IMR-90 (cell line): ENCODE measurements around the gene SH3RF3. TPM values are rescaled to one million over a fixed set of nuclear protein-coding genes. Genes with fewer than 3 reads are reported as not detected.

Experiments used
- ATAC-seq: fragments of 200-7000 bp; cut with Tn5 transposase; 2 replicates; pipeline ENCODE4 v1.9.1; 2020; ENCODE audit warnings: low read depth, mild to moderate bottlenecking, moderate library complexity
- BruUV-seq: library from RNA; stranded (reverse); fragments of 400-500 nt; replicated peaks from 2 replicates; lab custom pipeline; 2021; lab: Mats Ljungman, UMichigan
- CTCF ChIA-PET: fragments of 300-600 bp; formaldehyde crosslinking; extraction: SDS; loops from one replicate; lab custom pipeline; 2021; ENCODE audit warnings: antibody characterized with exemption; lab: Yijun Ruan, JAX
- POLR2A ChIA-PET: fragments of 300-600 bp; sonication (Branson Sonifier 250); formaldehyde crosslinking; loops from one replicate; lab custom pipeline; 2022; ENCODE audit warnings: antibody characterized with exemption; ENCODE audit not compliant: unreplicated experiment; lab: Charles Lee
- DNase-seq: peaks from one replicate; pipeline ENCODE4 v3.0.0; 2013
- H2AFZ ChIP-seq: replicated peaks from 2 replicates; pipeline ENCODE3; 2013; ENCODE audit warnings: low read length, mild to moderate bottlenecking; ENCODE audit not compliant: poor library complexity
- H2AK5ac ChIP-seq: 2 replicates; pipeline ENCODE4 v1.6.1; 2013; ENCODE audit warnings: low read depth, low read length, inconsistent platforms
- H2AK9ac ChIP-seq: replicated peaks from 2 replicates; pipeline ENCODE3; 2013; ENCODE audit warnings: mild to moderate bottlenecking, low read depth, low read length, moderate library complexity; ENCODE audit not compliant: poor library complexity
- H2BK120ac ChIP-seq: 2 replicates; pipeline ENCODE4 v1.6.1; 2013; ENCODE audit warnings: low read depth, low read length, inconsistent platforms
- H2BK15ac ChIP-seq: 3 replicates; pipeline ENCODE4 v1.6.1; 2013; ENCODE audit warnings: low read depth, low read length, inconsistent platforms
- H2BK20ac ChIP-seq: 2 replicates; pipeline ENCODE4 v1.6.1; 2013; ENCODE audit warnings: low read depth, mild to moderate bottlenecking, inconsistent platforms, low read length, moderate library complexity
- H2BK5ac ChIP-seq: 2 replicates; pipeline ENCODE4 v1.6.1; 2013; ENCODE audit warnings: mild to moderate bottlenecking, low read depth, low read length, inconsistent platforms; ENCODE audit not compliant: poor library complexity, severe bottlenecking
- H3K14ac ChIP-seq: replicated peaks from 2 replicates; pipeline ENCODE4 v1.6.1; 2013; ENCODE audit warnings: low read depth, low read length, inconsistent platforms
- H3K18ac ChIP-seq: 2 replicates; pipeline ENCODE4 v1.6.1; 2013; ENCODE audit warnings: low read depth, low read length, control low read depth
- H3K23ac ChIP-seq: 2 replicates; pipeline ENCODE4 v1.6.1; 2013; ENCODE audit warnings: low read depth, low read length, inconsistent platforms
- H3K27ac ChIP-seq: 2 replicates; pipeline ENCODE4 v1.5.1; 2013; ENCODE audit warnings: mild to moderate bottlenecking, control low read depth, low read length; ENCODE audit not compliant: insufficient read depth
- H3K27me3 ChIP-seq: 2 replicates; pipeline ENCODE4 v1.6.1; 2013; ENCODE audit warnings: low read length; ENCODE audit not compliant: control insufficient read depth, insufficient read depth
- H3K36me3 ChIP-seq: 2 replicates; pipeline ENCODE4 v1.6.1; 2013; ENCODE audit warnings: low read length, mixed read lengths; ENCODE audit not compliant: control insufficient read depth, insufficient read depth
- H3K4ac ChIP-seq: 2 replicates; pipeline ENCODE4 v1.6.1; 2013; ENCODE audit warnings: low read depth, low read length, inconsistent platforms
- H3K4me1 ChIP-seq: 2 replicates; pipeline ENCODE4 v1.6.1; 2013; ENCODE audit warnings: low read length, mixed read lengths; ENCODE audit not compliant: control insufficient read depth, insufficient read depth
- H3K4me2 ChIP-seq: 2 replicates; pipeline ENCODE4 v1.6.1; 2013; ENCODE audit warnings: low read depth, mild to moderate bottlenecking, control low read depth, low read length, moderate library complexity
- H3K4me3 ChIP-seq: 2 replicates; pipeline ENCODE4 v1.5.1; 2013; ENCODE audit warnings: low read depth, mild to moderate bottlenecking, control low read depth, low read length, moderate library complexity; ENCODE audit not compliant: insufficient read depth
- H3K56ac ChIP-seq: 2 replicates; pipeline ENCODE4 v1.6.1; 2013; ENCODE audit warnings: low read length, inconsistent platforms; ENCODE audit not compliant: insufficient read depth; ENCODE audit errors: extremely low read depth
- H3K79me1 ChIP-seq, 2 experiments: 2 replicates each; pipeline ENCODE4 v1.6.1; 2013; ENCODE audit warnings: low read length in 2 of 2, inconsistent platforms in 1 of 2, low read depth in 1 of 2
- H3K9ac ChIP-seq: 2 replicates; pipeline ENCODE4 v1.6.1; 2013; ENCODE audit warnings: low read depth, low read length, control low read depth
- H3K9me1 ChIP-seq: 2 replicates; pipeline ENCODE4 v1.6.1; 2013; ENCODE audit warnings: low read length, inconsistent platforms; ENCODE audit not compliant: insufficient read depth
- H3K9me3 ChIP-seq: 2 replicates; pipeline ENCODE4 v1.6.1; 2013; ENCODE audit warnings: low read length; ENCODE audit not compliant: control insufficient read depth, insufficient read depth
- H4K20me1 ChIP-seq: 2 replicates; pipeline ENCODE4 v1.6.1; 2013; ENCODE audit warnings: low read length, inconsistent platforms; ENCODE audit not compliant: insufficient read depth
- H4K5ac ChIP-seq: 2 replicates; pipeline ENCODE4 v1.6.1; 2013; ENCODE audit warnings: mild to moderate bottlenecking, low read depth, low read length, control low read depth
- H4K8ac ChIP-seq, 2 experiments: 2 replicates each; pipeline ENCODE4 v1.6.1; 2013; ENCODE audit warnings: low read depth in 2 of 2, low read length in 2 of 2, control low read depth in 1 of 2, inconsistent platforms in 1 of 2
- H4K91ac ChIP-seq: 2 replicates; pipeline ENCODE4 v1.6.1; 2013; ENCODE audit warnings: low read depth, low read length, inconsistent platforms; ENCODE audit not compliant: insufficient read depth
- BHLHE40 ChIP-seq: fragments of 150-350 bp; IDR thresholded peaks from 2 replicates; pipeline ENCODE4 v1.6.1; 2016; ENCODE audit warnings: mild to moderate bottlenecking, low read depth, low read length
- CEBPB ChIP-seq: IDR thresholded peaks from 2 replicates; pipeline ENCODE4 v1.6.1; 2012; ENCODE audit warnings: low read depth, low read length, improper control_type of control experiment
- CHD1 ChIP-seq: IDR thresholded peaks from 2 replicates; pipeline ENCODE4 v1.6.1; 2012; ENCODE audit warnings: low read depth, low read length, improper control_type of control experiment
- CTCF ChIP-seq: conservative IDR thresholded peaks from 2 replicates; pipeline ENCODE4 v1.5.1; 2012; ENCODE audit warnings: mild to moderate bottlenecking, low read depth, low read length, improper control_type of control experiment
- ELK1 ChIP-seq: fragments of 150-350 bp; IDR thresholded peaks from 2 replicates; pipeline ENCODE4 v1.6.1; 2016; ENCODE audit warnings: low read depth, mild to moderate bottlenecking, low read length, moderate library complexity, borderline replicate concordance
- FOS ChIP-seq: fragments of 150-350 bp; IDR thresholded peaks from 2 replicates; pipeline ENCODE4 v1.6.1; 2016; ENCODE audit warnings: low read depth, low read length
- MAFK ChIP-seq: IDR thresholded peaks from 2 replicates; pipeline ENCODE4 v1.6.1; 2012; ENCODE audit warnings: low read depth, low read length, improper control_type of control experiment
- MAZ ChIP-seq: IDR thresholded peaks from 2 replicates; pipeline ENCODE4 v1.6.1; 2012; ENCODE audit warnings: low read depth, mild to moderate bottlenecking, low read length, improper control_type of control experiment, moderate library complexity, borderline replicate concordance
- MXI1 ChIP-seq: IDR thresholded peaks from 2 replicates; pipeline ENCODE4 v1.6.1; 2012; ENCODE audit warnings: low read depth, mild to moderate bottlenecking, low read length, moderate library complexity, borderline replicate concordance
- NFE2L2 ChIP-seq: fragments of 150-350 bp; IDR thresholded peaks from 2 replicates; pipeline ENCODE4 v1.6.1; 2016; ENCODE audit warnings: low read depth, mild to moderate bottlenecking, low read length
- POLR2A ChIP-seq: IDR thresholded peaks from 2 replicates; pipeline ENCODE4 v1.6.1; 2012; ENCODE audit warnings: mild to moderate bottlenecking, low read depth, low read length
- RAD21 ChIP-seq: IDR thresholded peaks from 2 replicates; pipeline ENCODE4 v1.6.1; 2012; ENCODE audit warnings: low read length, improper control_type of control experiment
- RCOR1 ChIP-seq: IDR thresholded peaks from 2 replicates; pipeline ENCODE4 v1.6.1; 2012; ENCODE audit warnings: mild to moderate bottlenecking, low read length, improper control_type of control experiment; ENCODE audit not compliant: insufficient replicate concordance
- RFX5 ChIP-seq: IDR thresholded peaks from 2 replicates; pipeline ENCODE4 v1.8.0; 2012; ENCODE audit warnings: low read depth, mild to moderate bottlenecking, low read length, moderate library complexity
- SMC3 ChIP-seq: fragments of 150-350 bp; IDR thresholded peaks from 2 replicates; pipeline ENCODE4 v1.6.1; 2016; ENCODE audit warnings: low read depth, mild to moderate bottlenecking, antibody characterized with exemption, low read length, moderate library complexity
- USF2 ChIP-seq: fragments of 150-350 bp; IDR thresholded peaks from 2 replicates; pipeline ENCODE4 v1.6.1; 2017; ENCODE audit warnings: mild to moderate bottlenecking, antibody characterized with exemption, low read length, low read depth
- WGBS, 2 experiments: methylation state at CpG; one replicate each; pipeline versions ENCODE4 v1.1.5 to v1.1.7; 2013; ENCODE audit warnings: missing lambda C conversion rate in 2 of 2; ENCODE audit not compliant: insufficient read length in 1 of 2; ENCODE audit errors: extremely low coverage in 2 of 2; 5-methylcytosine and 5-hydroxymethylcytosine counted together
- dilution Hi-C: fragments of 300-500 bp; cut with HindIII; formaldehyde crosslinking; loops from one replicate; pipeline ENCODE4 v1.14.3; 2018; ENCODE audit warnings: low sequenced_read_pairs; ENCODE audit not compliant: unreplicated experiment
- in situ Hi-C: fragments of 300-500 bp; cut with MboI; formaldehyde crosslinking; loops from 3 replicates; pipeline ENCODE4 v1.14.3; 2019; ENCODE audit warnings: low sequenced_read_pairs, inconsistent platforms, mixed read lengths
- intact Hi-C: fragments of 100-400 bp; cut with micrococcal nuclease; formaldehyde crosslinking; loops from 2 replicates; pipeline ENCODE4 v1.10.0; 2022
- polyA plus RNA-seq, 3 experiments: library from polyadenylated mRNA; depleted of rRNA; stranded (reverse); fragments of >200 nt; gene quantifications; 2 replicates each; pipeline ENCODE4 v1.2.3, GENCODE V29; 2012; ENCODE audit warnings: low replicate concordance in 1 of 3
- total RNA-seq: library from RNA; depleted of rRNA; stranded (reverse); fragments of >200 nt; gene quantifications from 2 replicates; pipeline ENCODE4 v1.2.3, GENCODE V29; 2012

SH3RF3 gene
- total and polyA plus RNA-seq, 2 of the 4 experiments (the other 2 are of a cell fraction): 3.4 to 5.3 TPM

- H4K5ac ChIP-seq: no peak overlapping the region
- peaks cover 94% of the 10 kb centered on the region for H4K20me1 ChIP-seq
- no peak overlapping the region for H3K18ac ChIP-seq
- POLR2A ChIA-PET: no interaction called here
- in situ Hi-C loops (no loop called here), intact Hi-C loops (no loop called here), dilution Hi-C loops (no loop called here)
- no peaks in the 10 kb centered on the region for H3K36me3 ChIP-seq
- 0 out of 2 replicates have a peak overlapping the region, but pooled peaks have one; percentile 13 for H2AK5ac ChIP-seq
- DNase-seq (no peak), ATAC-seq (no peak)
- H3K23ac ChIP-seq: no peak overlapping the region
- no peak overlapping the region for H3K4me2 ChIP-seq
- no TSS peak for BruUV-seq
- H3K9ac ChIP-seq: no peak overlapping the region
- H2AK9ac ChIP-seq: no peak overlapping the region
- peaks cover 41 to 98% of the 10 kb centered on the region in 2 experiments for H3K79me1 ChIP-seq
- no peak overlapping the region; the same call in 2 of the 3 replicates for H2BK15ac ChIP-seq
- H2BK20ac ChIP-seq: no peak overlapping the region; the same call in 1 of the 2 replicates
- H3K56ac ChIP-seq: no peak overlapping the region
- H3K4ac ChIP-seq: no peak overlapping the region; the same call in 1 of the 2 replicates
- H3K4me3 ChIP-seq: no peak overlapping the region
- peaks cover 34% of the 10 kb centered on the region for H3K4me1 ChIP-seq
- H2AFZ ChIP-seq: no peak overlapping the region
- no peak overlapping the region for H3K14ac ChIP-seq
- no peaks in the 10 kb centered on the region for H3K9me3 ChIP-seq
- H4K91ac ChIP-seq: 0 out of 2 replicates have a peak overlapping the region, but pooled peaks have one; percentile 3
- H2BK5ac ChIP-seq: no peak overlapping the region
- TF ChIP-seq RFX5 (no peak), MXI1 (no peak), ELK1 (no peak), BHLHE40 (no peak), NFE2L2 (no peak), POLR2A (no peak), CHD1 (no peak), MAZ (no peak), RCOR1 (no peak), CEBPB (no peak), FOS (no peak), MAFK (no peak), RAD21 (no peak), USF2 (no peak), SMC3 (no peak), CTCF (no peak)
- H2BK120ac ChIP-seq: no peak overlapping the region
- H3K27ac ChIP-seq: no peak overlapping the region
- peaks cover 38% of the 10 kb centered on the region for H3K9me1 ChIP-seq
- H3K27me3 ChIP-seq: no peaks in the 10 kb centered on the region
- CTCF ChIA-PET: interaction anchor here (0.6 kb wide), 1 partner anchor 325 kb away, joined by 3 read pairs; no protein-coding TSS in a partner anchor
- H4K8ac ChIP-seq: no peak overlapping the region
- WGBS, 2 experiments: 79% methylated on average over 5 of the region's 7 CpGs; no CpG with 5 or more reads in 1 of the 2 experiments
Observed at GRCh38 chr2:109280804-109281203, 151.8 kb downstream of the SH3RF3 start.
